AG10803 (cell line): ENCODE measurements around the gene ZNF74.
"Not testable (repeated sequence)": the region's sequence is repeated elsewhere in the genome, so short reads cannot be mapped to it uniquely, and the experiment has no call there.

Experiments used
- DNase-seq: peaks from one replicate; pipeline ENCODE4 v3.0.0; 2010; ENCODE audit warnings: low read depth
- H3K4me3 ChIP-seq: 2 replicates; pipeline ENCODE4 v1.5.1; 2011; ENCODE audit warnings: mild to moderate bottlenecking, low read length, control low read depth
- CTCF ChIP-seq: conservative IDR thresholded peaks from 2 replicates; pipeline ENCODE4 v1.5.1; 2011; ENCODE audit warnings: mild to moderate bottlenecking, low read length, control low read depth, inconsistent platforms

Gene ZNF74

GRCh38 chr22:20384865-20385264 lies 9.1 kb upstream of the ZNF74 start:
- no peak overlapping the region for H3K4me3 ChIP-seq

DNA sequence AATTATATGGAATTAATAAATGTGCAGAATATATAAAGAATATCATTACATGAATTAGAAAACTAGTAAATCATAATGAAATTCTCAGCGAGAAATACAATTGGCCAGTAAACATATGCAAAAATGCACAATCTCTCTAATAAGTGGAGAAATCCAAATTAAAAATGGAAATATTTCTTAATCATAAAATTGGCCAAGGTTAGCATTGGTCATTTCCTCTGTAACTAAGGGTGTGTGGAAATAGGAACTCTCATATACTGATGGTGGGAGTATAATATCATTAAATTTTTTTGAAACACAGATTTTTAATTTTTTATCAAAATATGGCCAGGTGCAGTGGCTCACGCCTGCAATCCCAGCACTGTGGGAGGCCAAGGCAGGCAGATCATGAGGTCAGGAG lies 7.6 kb upstream of the ZNF74 start:
- H3K4me3 ChIP-seq = no peak overlapping the region
- no peak for DNase-seq
- TF ChIP-seq CTCF = no peak

More at GRCh38 chr22:20384865-20385264, 9.1 kb upstream of the ZNF74 start:
- no peak for TF ChIP-seq CTCF
- no peak for DNase-seq

GRCh38 chr22:20386972-20387371 lies 7.0 kb upstream of the ZNF74 start:
- DNase-seq = no peak
- H3K4me3 ChIP-seq = no peak overlapping the region
- no peak for TF ChIP-seq CTCF

DNA sequence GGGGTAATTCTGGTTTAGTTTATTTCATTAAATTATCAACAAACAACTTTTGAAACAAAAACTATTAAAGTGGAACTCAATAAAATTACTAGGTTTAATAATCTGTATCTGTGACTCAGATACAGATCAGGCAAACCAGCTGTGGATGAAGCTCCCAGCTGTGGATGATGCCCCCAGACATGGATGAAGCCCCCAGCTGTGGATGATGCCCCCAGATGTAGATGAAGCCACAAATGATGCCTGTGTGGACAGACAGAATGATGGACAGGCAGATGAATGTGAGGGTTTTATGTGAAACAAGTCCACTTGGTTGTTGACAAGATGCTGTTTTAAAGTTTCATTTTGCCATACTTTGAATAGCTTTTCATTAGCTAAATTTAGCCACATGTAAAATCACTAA lies 5.8 kb upstream of the ZNF74 start:
- H3K4me3 ChIP-seq = no peak overlapping the region
- no peak for TF ChIP-seq CTCF
- no peak for DNase-seq

DNA sequence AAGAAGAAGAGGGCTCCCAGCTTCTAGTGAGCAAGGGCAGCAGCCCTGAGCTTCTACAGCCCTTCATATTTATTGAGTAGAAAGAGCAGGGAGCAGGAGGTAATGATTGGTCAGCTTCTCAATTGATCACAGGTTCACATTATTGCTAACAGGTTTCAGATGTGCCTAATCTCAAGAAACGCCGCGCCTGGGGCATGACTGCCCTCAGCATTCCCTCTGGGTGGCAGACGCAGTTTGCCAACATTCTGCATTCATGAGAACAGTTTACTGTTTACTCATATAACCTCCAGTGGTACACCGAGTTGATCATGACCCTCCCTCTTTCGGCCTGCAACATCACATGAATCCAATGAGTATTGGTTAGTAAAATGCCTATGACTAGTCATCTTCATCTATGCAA lies 4.7 kb upstream of the ZNF74 start:
- TF ChIP-seq CTCF = no peak
- no peak for DNase-seq
- no peak overlapping the region for H3K4me3 ChIP-seq

DNA sequence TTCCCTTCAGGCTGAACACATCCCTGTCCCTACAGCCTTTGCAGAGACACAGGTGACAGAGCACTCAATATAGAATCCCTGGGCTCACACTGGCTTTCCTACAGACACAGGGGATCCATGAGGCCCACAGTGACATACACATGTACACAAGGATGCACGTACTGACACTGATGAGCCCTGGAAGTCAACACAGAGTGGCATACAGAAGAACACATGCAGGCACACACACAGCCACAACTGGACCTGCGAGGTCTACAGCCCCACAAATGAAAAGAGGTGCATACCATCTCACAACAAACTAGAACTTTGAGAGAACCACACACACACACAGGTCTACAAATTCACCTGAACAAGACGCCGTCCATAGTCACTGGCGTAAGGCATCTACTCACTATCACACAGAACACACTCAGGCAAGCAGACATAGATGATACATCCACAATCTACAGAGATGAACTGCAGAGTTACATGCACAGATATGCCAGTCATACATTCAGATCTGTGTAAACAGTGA lies 3.5 kb upstream of the ZNF74 start:
- DNase-seq = no peak
- no peak for TF ChIP-seq CTCF
- no peak overlapping the region for H3K4me3 ChIP-seq

GRCh38 chr22:20391222-20391621 lies 2.7 kb upstream of the ZNF74 start:
- DNase-seq = no peak
- TF ChIP-seq CTCF = no peak
- no peak overlapping the region for H3K4me3 ChIP-seq

DNA sequence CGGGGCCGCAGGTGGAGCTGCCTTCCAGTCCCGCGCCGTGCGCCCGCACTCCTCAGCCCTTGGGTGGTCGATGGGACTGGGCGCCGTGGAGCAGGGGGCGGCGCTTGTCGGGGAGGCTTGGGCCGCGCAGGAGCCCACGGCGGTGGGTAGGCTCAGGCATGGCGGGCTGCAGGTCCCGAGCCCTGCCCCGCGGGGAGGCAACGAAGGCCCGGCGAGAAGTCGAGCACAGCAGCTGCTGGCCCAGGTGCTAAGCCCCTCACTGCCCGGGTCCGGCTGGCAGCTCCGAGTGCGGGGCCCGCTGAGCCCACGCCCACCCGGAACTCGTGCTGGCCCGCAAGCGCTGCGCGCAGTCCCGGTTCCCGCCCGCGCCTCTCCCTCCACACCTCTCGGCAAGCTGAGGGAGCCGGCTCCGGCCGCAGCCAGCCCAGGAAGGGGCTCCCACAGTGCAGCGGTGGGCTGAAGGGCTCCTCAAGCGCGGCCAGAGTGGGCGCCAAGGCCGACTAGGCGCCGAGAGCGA lies 1.5 kb upstream of the ZNF74 start:
- not testable (repeated sequence) for H3K4me3 ChIP-seq, DNase-seq
